Measurements from ENCODE around the gene COL18A1.
A peak's percentile ranks its signal among the peaks of the same experiment; 100 is the strongest.

COL18A1 gene

DNA sequence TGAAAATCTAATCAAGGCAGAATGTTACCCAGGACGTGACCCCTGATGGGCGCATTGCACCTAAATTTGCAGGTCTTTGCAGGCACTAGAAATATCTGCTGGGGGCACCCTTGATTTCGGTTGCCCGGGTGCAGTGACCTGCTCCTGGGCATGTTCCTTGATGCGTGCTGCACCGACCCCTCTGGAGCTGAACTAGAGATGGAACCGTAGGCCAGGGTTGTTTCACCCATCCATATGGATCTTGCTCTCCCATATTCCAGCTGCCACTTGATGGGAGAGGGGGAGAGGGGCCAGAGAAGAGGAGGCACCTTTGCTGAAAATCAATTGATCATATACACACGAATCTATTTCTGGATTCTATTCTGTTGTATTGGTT, 8.4 kb upstream of the COL18A1 start:
- FAIRE-seq, result no peak

DNA sequence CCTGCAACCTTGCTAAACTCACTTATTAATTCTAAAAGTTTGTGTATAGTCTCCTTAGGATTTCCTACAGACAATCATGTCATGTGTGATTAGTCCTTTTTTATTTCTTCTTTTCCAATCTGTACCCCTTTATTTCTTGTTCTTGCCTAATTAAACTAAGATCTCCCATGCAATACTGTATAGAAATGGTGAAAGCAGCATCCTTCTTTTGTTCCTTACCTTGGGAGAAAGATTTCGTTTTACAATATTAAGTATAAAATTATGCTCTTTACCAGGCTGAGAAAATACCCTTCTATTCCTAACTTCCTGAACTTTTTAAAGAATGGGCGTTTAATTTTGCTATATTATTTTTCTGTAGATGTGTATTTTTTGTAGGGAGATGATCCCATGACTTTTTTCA, 7.6 kb upstream of the COL18A1 start:
- no peak for FAIRE-seq
- DNase-seq (ENCODE audit: insufficient read length, low spot score), result no peak

More for the DNA sequence above, 8.4 kb upstream of the COL18A1 start:
- no peak for DNase-seq (ENCODE audit: insufficient read length, low spot score)

DNA sequence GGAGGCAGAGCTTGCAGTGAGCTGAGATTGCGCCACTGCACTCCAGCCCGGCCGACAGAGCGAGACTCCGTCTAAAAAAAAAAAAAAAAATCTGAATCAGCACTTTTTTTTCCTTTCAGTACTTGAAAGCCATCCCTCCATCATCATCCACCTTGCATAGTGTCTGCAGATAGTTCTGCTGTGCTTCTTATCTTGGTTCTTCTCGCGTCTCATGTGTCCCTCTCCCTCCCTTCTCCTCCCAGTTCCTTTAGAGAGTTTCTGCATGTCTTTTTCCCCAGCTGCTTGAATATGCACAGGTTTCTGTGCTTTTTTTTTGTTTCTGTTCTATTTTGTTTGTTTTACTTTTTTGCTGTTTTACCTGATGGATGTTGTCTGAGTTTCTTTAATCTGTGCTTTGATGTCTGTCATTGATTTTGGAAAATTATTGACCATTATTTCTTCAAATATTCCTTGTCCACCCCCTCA, 3.9 kb upstream of the COL18A1 start:
- FAIRE-seq (no peak), DNase-seq (ENCODE audit: insufficient read length, low spot score) (no peak)

DNA sequence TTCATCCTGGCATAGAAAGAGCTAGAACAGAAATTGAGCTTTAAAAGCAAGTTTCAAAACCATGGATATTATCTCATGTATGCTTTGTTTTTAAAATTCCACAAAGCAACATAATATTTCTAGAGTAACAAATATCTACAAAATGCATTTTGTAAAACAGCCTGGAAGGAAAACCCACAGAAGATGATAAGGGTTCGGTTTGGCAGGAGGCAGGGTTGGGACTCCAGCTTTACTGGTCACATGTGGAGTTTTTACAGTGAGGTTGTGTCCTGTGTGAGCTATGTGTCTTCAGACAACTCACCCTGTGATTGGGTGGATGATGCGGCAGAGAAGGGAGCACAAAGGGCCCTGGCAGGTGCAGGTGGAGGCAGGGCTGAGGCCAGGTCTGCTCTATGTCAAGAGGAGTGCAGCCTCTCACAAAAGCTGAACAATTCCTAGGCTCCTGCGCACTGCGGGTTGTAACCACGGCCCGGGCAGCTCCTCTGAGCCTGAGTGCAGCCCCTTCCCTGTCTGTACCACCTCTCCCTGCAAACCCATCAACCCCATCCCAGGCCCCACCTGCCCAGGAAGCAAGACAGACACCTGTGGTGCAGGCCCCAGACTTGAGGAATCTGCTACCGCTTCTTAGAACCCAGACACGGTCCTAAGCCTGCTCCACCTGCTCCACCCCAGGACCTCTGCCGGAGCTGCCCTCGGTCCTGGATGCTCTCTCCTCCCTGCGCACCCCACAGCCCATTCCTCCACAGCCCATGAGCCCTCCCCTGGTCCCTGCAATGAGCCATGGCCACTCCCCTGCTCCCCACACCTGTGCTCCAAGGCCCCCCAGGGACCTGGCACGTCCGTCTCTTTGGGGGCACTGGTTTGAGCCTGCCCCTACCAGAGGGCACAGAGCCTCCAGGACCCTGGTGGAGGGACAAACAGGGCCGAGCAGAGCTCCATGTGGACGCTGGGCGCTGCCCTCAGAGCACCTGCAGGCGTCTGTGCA, 2.8 kb upstream of the COL18A1 start:
- FAIRE-seq (no peak), DNase-seq (ENCODE audit: insufficient read length, low spot score) (no peak)

DNA sequence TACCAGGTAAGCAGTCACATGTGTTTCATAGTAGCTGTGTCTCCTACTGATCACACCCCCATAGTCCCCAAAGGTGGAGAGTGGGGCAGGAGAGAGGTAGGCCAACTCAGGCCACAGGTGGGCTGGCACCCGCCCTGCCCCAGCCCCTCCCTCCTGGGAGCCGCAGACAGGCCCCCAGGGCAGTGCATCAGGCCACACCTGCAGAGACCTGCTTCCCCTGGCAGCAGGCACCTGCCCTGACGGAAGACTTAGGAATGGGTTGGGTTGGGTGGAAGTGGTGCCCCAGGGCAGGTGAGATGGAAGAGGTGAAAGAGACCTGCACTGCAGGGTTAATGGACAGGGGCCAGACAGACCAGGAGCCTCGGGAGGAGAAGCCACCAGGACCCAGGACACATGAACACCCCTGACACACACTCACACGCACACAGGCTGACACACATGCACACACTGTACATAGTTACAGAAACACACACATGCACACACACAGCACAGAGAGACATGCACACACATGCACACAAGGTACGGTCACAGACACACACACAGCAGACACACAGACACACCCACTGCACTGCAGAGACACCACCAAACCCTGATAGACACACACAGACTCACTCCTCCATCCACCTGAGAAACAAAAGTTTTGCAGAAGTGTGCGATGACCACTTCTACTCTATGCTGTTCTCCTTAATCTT, 1.7 kb upstream of the COL18A1 start:
- no peak for DNase-seq (ENCODE audit: insufficient read length, low spot score)
- peak; percentile 94 for FAIRE-seq

DNA sequence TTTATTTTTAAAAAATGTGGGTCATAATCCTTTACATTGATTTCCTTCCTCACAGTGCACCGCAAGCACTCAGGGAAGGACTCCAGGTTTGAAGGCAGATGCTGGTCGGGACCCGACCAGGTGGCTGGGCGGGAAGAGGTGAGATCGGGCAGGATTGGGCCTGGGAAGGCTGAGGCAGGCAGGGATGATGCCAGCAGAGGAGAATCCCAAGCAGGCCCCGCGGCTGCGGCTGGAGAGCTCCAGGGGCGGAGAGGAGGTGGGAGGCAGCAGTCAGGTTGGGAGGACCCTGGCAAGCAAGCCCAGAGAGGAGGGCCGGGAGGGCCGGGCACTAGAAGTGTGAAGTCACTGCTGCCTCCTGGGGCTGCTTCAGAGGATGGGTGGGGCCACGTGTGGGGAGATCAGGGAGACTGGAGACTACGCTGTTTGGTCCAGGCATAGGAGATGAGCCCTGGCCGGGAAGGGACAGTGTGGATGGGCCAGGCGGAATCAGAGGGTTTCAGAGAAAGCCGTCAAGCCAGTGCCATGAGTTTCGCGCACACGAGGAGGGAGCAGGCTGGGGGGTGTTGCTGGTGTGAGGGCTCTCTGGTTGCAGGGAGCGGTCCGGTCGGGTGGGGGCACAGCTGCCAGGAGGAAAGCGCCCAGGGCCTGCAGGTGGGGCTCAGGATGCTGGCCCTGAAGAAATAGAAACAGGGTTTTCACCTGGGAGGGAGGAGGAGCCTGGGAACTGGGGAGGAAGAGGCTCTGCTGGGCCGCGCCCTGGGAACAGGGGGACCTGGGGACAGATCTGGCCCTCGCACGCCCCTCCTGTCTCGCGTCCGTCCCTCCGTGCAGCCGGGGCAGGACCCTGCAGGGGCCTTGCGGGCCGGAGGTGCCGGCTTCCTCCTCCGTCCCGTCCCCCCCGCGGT, 888 bp upstream of the COL18A1 start:
- FAIRE-seq, result peak; percentile 38
- DNase-seq (ENCODE audit: insufficient read length, low spot score), result no peak

DNA sequence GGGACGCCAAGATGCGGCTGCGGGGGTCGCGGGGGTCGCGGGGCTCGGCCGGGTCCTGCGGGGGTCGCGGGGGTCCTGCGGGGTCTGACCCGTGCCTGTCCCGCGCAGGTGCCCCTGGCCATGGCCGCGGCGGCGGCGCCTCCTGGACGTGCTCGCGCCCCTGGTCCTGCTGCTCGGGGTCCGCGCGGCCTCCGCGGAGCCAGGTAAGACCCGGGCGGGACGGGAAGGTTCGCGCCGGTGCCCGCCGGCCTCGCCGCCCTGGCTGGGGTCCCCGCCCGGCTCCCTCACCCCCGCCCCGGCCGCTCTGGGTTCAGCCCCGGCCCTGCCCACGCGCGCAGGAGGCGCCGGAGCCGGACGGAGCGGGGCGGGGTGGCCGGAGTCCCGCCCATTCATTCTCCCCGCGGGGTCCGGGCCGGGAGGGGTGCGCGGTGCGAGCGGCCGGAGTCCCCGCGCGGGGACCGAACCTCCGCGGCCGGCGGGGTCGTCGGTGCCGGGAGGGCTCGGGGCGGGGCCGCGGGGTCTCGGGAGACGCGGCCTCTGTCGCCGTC, 380 bp downstream of the COL18A1 start:
- FAIRE-seq, result no peak

DNA sequence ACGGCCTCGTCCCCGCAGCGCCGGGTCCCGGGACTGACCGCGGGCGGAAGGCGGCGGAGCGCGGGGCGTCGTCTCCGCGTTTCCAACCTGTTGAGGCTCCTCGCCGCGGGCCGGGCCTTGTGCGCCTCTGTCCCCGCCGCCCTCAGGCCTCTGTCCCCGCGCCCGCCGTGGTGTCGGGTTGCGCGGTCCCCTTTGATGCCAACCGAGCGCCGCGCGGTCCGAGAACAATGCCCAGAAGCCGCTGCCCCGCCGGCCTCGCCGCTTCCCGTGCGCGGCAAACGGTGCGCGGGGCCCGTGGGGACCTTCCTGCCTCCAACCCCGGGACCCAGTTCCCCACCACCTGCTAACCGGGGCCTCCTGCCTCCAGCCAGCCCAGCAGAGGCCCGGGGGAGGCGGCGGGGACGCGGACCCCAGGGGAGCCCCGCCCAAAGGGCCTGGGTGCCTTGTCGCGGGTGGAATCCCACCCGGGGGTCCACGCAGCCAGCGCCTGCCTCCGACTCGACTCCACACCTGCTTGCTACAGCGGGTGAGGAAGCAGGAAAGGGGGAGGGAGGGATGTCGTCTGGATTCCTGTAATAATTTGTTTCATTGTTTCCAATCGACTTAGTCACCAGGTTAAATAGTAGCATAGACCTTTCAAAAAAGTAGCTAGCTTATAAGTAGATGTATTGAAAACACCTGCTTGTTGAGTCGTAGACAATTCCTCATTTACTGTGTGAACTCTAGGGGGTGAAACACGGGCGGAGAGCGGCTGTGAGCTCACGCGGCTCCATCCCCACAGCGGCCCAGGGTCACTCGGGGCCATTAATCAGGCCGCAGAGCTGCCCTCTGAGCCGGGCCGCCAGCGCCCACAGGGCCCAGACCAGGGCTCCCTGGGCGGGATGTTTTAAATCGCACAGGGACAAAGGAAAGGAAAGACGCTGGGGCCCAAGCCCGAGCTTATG, 1.1 kb downstream of the COL18A1 start:
- peak; percentile 35 for DNase-seq (ENCODE audit: insufficient read length, low spot score)
- FAIRE-seq, result peak; percentile 59

More for the DNA sequence above, 380 bp downstream of the COL18A1 start:
- DNase-seq (ENCODE audit: insufficient read length, low spot score), result peak; percentile 48

DNA sequence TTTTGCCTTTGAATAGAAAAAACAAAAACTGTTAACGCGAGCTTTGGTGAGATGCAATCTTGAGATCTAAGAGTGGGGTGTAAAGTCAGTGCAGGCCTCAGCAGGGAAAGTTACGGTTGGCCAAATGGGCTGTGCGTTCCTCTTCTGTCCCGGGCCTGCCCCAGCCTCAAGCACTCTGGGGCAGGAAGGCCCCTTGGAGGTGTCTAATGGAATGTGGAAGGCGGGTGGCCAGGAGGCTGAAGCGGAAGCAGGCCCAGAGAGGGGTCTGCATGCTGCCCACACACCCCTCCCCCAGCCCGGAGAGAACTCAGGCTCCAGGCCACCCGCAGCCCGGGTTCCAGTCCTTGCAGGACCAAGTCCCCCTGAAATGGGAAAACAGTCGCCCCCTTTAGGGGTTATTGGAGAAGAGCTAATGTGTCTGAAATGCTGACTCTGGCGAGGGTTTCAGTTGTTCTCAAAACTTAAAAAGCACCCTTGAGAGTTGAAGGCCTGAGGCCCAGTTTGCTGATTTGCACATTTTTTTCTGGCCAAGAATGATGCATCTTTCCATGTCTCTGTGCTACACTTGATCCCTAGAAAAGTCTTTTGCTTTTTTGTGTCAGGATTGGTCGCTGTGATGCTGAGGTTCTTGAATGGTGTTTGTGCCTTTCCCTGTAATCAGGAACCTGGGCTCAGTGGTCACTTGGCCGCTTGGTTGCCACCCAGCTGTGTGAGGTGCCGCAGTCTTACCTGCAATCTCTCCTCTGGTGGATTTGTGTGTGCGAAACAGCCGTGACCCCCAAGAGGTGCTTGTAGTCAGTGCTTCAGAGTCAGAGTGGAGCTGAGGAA, 2.0 kb downstream of the COL18A1 start:
- FAIRE-seq, result no peak
- no peak for DNase-seq (ENCODE audit: insufficient read length, low spot score)

DNA sequence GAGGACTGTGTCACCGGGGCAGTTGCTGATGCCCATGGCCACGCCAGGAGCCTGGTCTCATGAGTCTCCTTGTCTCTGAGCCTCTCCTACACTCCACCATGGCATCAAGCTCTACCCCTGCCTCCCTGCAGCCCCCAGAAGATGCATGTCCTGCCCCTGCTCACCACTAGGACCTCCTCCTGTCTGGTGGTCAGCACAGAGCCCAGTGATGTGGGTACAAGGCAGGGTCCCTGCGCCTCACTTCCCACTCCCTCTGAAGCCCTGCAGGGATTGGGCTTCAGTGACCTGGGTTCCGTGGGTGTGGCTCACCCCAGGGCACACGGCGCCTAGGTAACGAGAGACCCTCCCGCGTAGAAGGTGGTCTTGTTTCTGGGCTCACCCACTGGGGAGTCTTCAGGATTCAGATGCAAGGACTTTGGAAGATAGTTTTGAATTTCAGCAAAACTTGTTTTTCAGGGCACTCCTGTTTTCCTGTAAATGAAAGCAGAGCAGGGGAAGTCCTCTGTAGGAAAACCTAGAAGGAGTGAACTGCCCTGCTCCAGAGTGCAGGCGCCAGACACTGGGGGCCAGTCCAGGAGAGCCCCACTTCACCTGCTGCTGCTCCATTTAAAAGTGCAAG, 2.8 kb downstream of the COL18A1 start:
- no peak for FAIRE-seq
- DNase-seq (ENCODE audit: insufficient read length, low spot score), result no peak

DNA sequence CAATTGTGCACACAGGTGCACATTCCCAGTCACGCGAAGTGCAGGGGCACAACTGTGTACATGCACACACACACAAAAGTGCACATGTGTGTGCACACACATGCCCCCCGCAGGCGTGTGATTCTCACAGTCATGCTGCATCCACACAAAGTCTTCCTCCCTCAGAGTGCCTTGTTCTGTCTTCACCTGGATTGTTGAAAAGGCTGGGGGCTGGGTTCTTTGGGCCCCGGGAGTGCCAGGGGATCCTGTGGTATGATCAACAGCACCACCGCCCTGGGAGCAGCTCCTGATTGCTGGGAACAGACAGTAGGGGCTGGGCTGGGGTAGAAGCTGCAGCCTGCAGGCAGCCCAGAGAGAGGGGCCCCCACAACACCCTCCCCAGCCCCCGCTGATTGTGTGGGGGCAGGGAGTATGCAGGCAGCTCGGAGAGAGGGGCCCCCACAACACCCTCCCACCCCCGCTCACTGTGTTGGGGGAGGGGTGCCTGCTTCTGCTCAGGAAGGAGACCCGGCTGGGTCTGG, 3.4 kb downstream of the COL18A1 start:
- DNase-seq (ENCODE audit: insufficient read length, low spot score) (no peak), FAIRE-seq (peak; percentile 51)

DNA sequence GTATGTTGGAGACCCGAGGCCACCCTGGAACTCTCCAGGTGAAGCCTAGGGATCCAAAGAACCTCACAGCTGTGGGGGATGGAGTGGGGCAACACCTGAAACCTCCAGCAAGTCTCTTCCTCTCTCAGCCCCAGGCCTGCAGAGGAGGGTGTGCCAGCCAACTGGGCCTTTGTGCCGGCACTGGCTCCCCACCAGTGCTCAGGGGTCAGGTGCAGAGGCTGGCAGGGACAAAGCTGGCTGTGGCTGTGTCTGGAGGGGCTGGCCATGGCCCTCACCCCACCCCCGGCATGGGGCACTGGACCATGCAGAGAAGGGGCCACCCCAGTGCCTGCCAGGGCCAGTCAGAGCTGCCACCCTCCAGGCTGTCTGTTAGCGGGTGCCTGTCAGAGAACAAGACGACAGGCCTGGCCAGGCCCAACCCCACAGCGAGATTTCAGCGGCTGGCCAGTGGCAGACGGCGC, 3.9 kb downstream of the COL18A1 start:
- DNase-seq (ENCODE audit: insufficient read length, low spot score) (no peak), FAIRE-seq (no peak)

DNA sequence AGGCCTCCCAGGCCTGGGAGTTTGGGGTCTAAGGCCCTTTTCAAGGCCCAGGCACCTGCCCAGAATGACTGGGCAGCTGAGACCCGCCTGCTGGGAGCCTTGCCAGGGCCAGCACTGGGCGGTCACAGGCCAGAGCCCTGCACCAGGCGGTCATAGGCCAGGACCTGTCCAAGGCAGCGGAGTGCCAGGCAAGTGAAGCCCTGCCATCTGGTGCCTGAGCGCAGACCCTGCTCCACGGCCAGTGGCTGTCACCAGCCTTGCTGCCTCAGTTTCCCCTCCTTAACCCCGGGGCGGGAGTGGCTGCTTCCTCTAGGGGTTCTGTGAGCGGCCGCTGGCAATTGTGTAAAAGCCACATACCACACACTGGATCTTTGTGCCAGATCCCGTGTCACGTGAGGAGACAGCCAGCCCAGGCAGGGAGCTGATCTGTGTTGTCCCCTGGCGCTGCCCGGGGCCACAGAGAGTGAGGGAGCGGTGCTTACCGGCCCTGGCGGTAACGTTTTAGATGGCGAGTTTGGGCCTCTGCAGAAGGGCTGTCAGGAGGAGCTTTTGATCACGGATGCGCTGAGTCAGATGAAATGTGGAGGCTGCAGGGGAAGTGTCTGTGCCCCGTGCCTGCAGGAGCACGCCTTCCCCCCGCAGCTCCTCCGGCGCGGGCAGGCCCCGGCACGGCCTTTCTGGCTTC, 4.6 kb downstream of the COL18A1 start:
- FAIRE-seq, result no peak

DNA sequence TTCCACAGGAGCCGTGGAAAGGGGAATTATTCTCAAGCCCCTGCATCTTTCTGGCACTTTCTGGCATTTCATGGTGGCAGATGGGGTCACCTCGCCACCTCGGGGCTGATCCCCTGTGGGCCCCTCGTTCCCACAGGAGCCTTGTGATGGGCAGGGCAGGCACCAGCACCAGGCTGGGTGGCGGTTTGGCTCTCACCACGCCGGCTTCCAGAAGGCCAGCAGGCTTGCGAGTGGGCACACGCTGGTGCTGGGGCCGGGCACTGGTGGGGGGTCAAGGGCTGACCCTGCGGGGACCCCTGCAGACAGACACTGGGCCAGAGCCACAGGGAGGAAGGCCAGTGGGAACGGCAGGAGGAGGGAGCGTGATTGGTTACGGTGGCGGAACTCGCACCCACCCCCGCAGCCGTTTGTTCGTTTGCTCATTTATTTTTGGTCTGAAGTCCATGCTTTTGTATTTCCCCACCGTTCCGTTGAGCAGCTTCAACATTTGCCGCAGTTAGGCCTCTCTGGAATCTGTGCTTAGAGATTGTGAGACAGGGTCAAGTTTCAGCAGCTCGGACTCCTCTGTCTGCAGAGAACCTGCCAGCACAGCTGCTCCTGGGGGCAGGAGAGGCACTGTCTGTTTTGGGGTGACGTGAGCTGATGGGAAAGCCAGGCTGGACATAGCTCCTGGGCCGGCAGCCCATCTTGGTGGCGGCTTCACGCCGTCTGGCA, 5.3 kb downstream of the COL18A1 start:
- no peak for FAIRE-seq
- DNase-seq (ENCODE audit: insufficient read length, low spot score), result no peak

More for the DNA sequence above, 4.6 kb downstream of the COL18A1 start:
- no peak for DNase-seq (ENCODE audit: insufficient read length, low spot score)

DNA sequence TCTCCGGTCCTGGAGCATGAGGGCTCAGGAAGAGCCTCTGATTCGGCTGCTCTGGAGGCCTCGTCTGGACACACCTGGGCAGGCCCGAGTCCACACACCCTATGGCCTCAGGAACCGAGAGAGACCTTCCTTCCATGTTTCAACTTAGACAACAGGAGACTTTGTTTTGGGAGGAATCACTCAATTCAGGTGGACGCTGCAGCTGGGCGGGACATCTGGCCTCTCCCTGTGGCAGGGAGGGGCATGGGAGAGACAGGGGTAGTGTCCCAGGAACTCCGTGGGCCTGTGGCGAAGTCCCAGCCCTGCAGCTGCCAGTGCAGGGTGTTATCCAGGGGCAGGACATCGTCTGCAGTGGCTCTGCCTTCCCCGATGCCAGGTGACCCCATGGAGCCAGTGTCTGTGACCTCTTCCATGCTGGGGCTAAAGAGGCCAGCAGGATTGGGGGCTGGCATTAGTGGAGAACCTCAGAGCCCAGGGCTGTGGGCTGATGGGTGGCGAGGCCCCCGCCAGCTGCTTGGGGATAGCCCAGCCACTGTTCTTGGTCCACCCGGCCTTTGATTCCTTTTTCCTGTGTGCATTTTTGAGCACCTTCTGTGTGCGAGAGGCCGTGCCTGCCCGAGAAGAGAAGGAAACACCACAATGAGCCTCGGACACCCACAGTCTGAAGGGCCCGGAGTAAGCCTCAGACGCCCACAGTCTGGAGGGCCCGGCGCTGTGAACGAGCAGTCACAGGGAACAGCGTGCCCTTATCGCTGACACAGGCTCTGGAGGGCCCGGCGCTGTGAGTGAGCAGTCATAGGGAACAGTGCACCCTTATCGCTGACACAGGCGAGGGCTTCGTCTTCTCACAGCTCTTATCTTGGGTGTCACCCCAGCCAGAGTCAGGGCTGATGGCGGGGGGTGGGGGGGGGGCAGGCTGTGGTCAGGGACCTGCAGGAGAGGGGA, 6.2 kb downstream of the COL18A1 start:
- FAIRE-seq (no peak), DNase-seq (ENCODE audit: insufficient read length, low spot score) (no peak)

All from HTR-8/SVneo (cell line).